Activated B cell treated with CpG ODN at 0.5 μM for 24 hours (primary cell): ENCODE results near the gene TRAPPC2L. TPM values are rescaled to one million over a fixed set of nuclear protein-coding genes. Genes with fewer than 3 reads are reported as not detected.

Experiments
- ATAC-seq: fragments of 200-7000 bp; cut with Tn5 transposase; one replicate; pipeline ENCODE4 v1.10.0; 2021; ENCODE audit warnings: low read depth, mild to moderate bottlenecking, moderate library complexity
- CTCF ChIA-PET: fragments of 350-600 bp; sonication (Branson Sonifier 250); formaldehyde crosslinking; loops from one replicate; lab custom pipeline; 2021; ENCODE audit warnings: antibody characterized with exemption; lab: Charles Lee
- POLR2A ChIA-PET: fragments of 350-600 bp; sonication (Branson Sonifier 250); formaldehyde crosslinking; loops from one replicate; lab custom pipeline; 2021; ENCODE audit warnings: antibody characterized with exemption; lab: Charles Lee
- DNase-seq: peaks from one replicate; pipeline ENCODE4 v3.0.0; 2022
- H3K27ac Mint-ChIP-seq: one replicate; pipeline ENCODE4 v1.8.0; 2020; ENCODE audit warnings: mixed read lengths
- H3K27me3 Mint-ChIP-seq: one replicate; pipeline ENCODE4 v1.8.0; 2021; ENCODE audit warnings: mixed read lengths
- H3K36me3 Mint-ChIP-seq: one replicate; pipeline ENCODE4 v1.8.0; 2021; ENCODE audit warnings: low read depth, mixed read lengths
- H3K4me1 Mint-ChIP-seq: one replicate; pipeline ENCODE4 v1.8.0; 2021; ENCODE audit warnings: mixed read lengths
- H3K4me3 Mint-ChIP-seq: one replicate; pipeline ENCODE4 v1.8.0; 2020; ENCODE audit warnings: mild to moderate bottlenecking, mixed read lengths
- H3K9me3 Mint-ChIP-seq: one replicate; pipeline ENCODE4 v1.8.0; 2020; ENCODE audit warnings: mixed read lengths
- CTCF ChIP-seq: fragments of 200-600 bp; IDR thresholded peaks from one replicate; pipeline ENCODE4 v1.8.0; 2022; ENCODE audit warnings: antibody characterized with exemption, mild to moderate bottlenecking
- intact Hi-C: fragments of 100-400 bp; cut with micrococcal nuclease; formaldehyde crosslinking; loops from one replicate; pipeline ENCODE4 v1.15.1; 2024
- total RNA-seq: library from RNA; stranded (reverse); gene quantifications from 2 replicates; pipeline ENCODE4 v1.2.3, GENCODE V29; 2022

The TRAPPC2L gene
- total RNA-seq, 1 donor from 2014 or later = 38.7 TPM

DNA sequence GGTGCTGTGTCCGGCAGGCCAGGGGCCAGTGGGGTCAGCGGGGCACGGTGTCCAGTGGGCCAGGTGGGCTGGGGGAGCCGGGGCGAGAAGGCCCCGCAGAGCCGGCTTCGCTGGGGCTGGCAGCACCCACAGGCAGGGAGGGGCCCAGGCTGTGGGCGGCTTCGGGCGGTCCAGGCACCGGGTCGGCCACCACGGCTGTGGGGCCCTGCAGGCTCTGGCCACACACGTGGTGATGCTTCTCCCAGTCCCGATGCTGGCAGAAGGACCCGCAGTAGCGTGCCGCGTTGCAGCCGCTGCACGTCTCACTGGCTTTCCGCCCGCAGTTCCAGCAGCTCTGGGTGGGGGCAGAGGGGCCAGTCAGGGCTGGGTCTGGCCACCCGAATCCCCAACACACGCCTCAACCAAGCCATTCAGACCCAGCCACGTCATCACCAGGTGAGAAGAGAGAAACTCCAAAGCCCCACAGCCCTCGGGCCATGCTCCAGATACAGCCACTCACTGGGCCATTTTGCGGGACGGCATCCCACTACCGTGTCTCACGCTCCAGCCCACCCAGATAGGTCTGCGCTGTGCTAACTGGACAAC is 20.1 kb downstream of the TRAPPC2L start:
- Mint-ChIP-seq H3K9me3 (no peaks in the 10 kb centered on the region), H3K36me3 (peaks cover 56% of the 10 kb centered on the region), H3K27ac (no peak overlapping the region), H3K27me3 (no peaks in the 10 kb centered on the region), H3K4me3 (no peak overlapping the region), H3K4me1 (peaks cover 1% of the 10 kb centered on the region)
- ChIA-PET POLR2A (no interaction called here), CTCF (no interaction called here)
- TF ChIP-seq CTCF = no peak
- DNase-seq (no peak), ATAC-seq (no peak)
- intact Hi-C loops = no loop called here

- Mint-ChIP-seq H3K4me3 (no peak overlapping the region), H3K36me3 (peaks cover 63% of the 10 kb centered on the region), H3K27me3 (no peaks in the 10 kb centered on the region), H3K9me3 (no peaks in the 10 kb centered on the region), H3K27ac (no peak overlapping the region), H3K4me1 (peaks cover 6% of the 10 kb centered on the region)
- ChIA-PET POLR2A (no interaction called here), CTCF (no interaction called here)
- intact Hi-C loops = no loop called here
- DNase-seq (no peak), ATAC-seq (no peak)
- no peak for TF ChIP-seq CTCF
These were observed 20.8 kb downstream of the TRAPPC2L start for GRCh38 chr16:88877564-88878289.

GRCh38 chr16:88878356-88878755 is 21.4 kb downstream of the TRAPPC2L start:
- Mint-ChIP-seq H3K4me1 (peaks cover 7% of the 10 kb centered on the region), H3K27me3 (no peaks in the 10 kb centered on the region), H3K27ac (no peak overlapping the region), H3K4me3 (no peak overlapping the region), H3K9me3 (no peaks in the 10 kb centered on the region), H3K36me3 (peaks cover 69% of the 10 kb centered on the region)
- intact Hi-C loops = no loop called here
- ChIA-PET CTCF (no interaction called here), POLR2A (no interaction called here)
- ATAC-seq = no peak
- no peak for DNase-seq
- no peak for TF ChIP-seq CTCF

DNA sequence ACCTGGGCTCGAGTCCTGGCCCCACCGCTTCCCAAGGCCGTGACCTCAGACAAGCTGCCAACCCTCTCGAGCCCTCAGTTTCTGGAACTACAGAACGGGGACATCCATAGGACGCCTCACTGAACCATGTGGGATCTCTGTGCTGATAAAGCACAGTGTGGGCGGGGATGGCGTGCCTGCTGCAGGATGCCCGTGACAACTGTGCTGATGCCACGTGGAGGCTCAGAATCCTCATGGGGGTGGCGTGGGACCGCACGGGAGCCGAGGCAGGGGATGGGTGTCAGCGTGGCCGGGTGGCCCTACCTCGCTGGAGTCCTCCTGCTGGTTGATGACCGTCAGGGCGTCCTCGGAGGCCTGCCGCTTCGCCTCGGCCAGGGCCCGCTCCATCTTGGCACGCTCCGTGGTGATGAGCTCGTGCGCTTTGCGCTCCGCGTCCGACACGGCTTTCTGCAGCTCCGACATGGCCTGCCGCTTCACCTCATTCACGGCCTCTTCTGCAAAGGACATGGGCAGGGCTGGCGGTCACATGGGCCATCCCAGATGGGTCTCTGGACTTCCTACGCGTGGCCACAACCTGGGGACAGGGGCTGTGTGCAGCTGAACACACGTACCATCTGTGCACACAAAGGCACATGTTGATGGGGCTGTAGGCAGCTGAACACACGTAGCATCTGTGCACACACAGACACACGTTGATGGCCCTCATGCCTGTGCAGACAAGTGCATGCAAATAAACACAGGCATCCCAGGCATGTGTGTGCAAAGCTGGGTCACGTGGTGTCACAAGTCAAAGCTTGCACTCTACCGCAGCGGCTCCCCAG is 22.2 kb downstream of the TRAPPC2L start:
- ATAC-seq (no peak), DNase-seq (no peak)
- TF ChIP-seq CTCF = no peak
- H3K27me3 Mint-ChIP-seq = no peaks in the 10 kb centered on the region
- POLR2A ChIA-PET = no interaction called here
- CTCF ChIA-PET = no interaction called here
- H3K27ac Mint-ChIP-seq = no peak overlapping the region
- peaks cover 7% of the 10 kb centered on the region for H3K4me1 Mint-ChIP-seq
- intact Hi-C loops = no loop called here
- peaks cover 72% of the 10 kb centered on the region for H3K36me3 Mint-ChIP-seq
- H3K4me3 Mint-ChIP-seq = no peak overlapping the region
- no peaks in the 10 kb centered on the region for H3K9me3 Mint-ChIP-seq

DNA sequence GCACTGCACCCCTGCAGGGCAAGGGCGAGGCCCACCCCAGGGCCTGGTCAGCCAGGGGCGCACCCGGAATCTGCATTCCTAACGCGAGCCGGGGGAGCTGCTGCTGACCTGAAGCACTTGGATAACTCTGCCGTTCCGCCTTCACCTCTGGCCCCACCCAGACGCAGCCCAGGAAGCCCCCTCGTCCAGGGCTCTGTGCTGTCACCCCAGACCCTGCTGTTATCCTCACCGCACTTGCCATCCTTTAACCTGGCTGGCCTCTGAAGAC is 22.8 kb downstream of the TRAPPC2L start:
- intact Hi-C loops = no loop called here
- H3K36me3 Mint-ChIP-seq = peaks cover 74% of the 10 kb centered on the region
- ChIA-PET POLR2A (no interaction called here), CTCF (no interaction called here)
- peaks cover 7% of the 10 kb centered on the region for H3K4me1 Mint-ChIP-seq
- H3K4me3 Mint-ChIP-seq = no peak overlapping the region
- H3K9me3 Mint-ChIP-seq = no peaks in the 10 kb centered on the region
- TF ChIP-seq CTCF = no peak
- peak overlapping the region; percentile 11 for H3K27ac Mint-ChIP-seq
- DNase-seq (no peak), ATAC-seq (no peak)
- H3K27me3 Mint-ChIP-seq = no peaks in the 10 kb centered on the region
